Measurements from ENCODE around the gene DSTN. TPM values are rescaled to one million over a fixed set of nuclear protein-coding genes. Genes with fewer than 3 reads are reported as not detected.

Gene DSTN
- total RNA-seq, 1 donor from 2014 or later, result 20.1 TPM

- POLR2A ChIA-PET, result interaction anchor here (0.6 kb wide), 1 partner anchor 15 kb away, joined by 5 read pairs; no protein-coding TSS in a partner anchor
- Mint-ChIP-seq H3K4me3 (no peak overlapping the region), H3K27ac (no peak overlapping the region), H3K36me3 (ENCODE audit: low read depth) (peaks cover 16% of the 10 kb centered on the region), H3K4me1 (peaks cover 10% of the 10 kb centered on the region), H3K9me3 (no peaks in the 10 kb centered on the region), H3K27me3 (no peaks in the 10 kb centered on the region)
- no peak for TF ChIP-seq CTCF (IDR thresholded peaks at IDR 0.05)
- DNase-seq (no peak), ATAC-seq (ENCODE audit: low read depth) (no peak)
- intact Hi-C loops (cut with micrococcal nuclease), result no loop called here
- CTCF ChIA-PET, result no interaction called here
These were observed 72.8 kb downstream of the DSTN start for GRCh38 chr20:17642404-17643269.

DNA sequence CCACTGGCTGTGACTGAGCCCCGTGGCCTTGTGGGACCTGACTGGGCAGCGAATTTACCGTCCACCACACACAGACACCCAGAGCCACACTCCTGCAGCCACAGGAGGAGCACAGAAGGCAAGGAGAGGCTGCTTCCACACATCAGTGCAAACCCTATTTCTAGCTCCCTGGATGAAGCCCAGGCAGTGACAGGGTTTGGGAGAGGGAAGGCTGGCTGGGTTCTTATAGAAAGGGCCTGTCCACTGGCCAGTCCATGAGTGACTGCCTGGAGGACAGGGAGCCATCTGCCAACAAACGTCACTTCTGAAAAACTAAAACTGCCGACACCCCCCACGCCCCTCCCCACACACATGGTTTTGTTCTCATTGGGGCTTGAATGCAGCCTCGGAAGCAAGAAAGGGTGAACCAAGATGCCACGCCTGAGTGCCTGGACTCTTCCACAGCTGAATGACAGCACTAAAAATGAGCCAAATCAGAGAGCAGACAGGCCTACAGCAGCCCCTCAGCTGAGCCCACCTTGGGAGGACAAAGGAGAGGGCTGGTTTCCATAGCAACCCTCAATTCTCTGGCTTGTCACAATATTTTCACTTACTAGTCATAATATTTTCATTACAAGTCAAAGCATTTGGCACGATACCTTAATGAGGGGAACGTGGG, 73.8 kb downstream of the DSTN start:
- Mint-ChIP-seq H3K36me3 (ENCODE audit: low read depth) (peaks cover 16% of the 10 kb centered on the region), H3K27me3 (no peaks in the 10 kb centered on the region), H3K4me1 (peaks cover 17% of the 10 kb centered on the region), H3K27ac (no peak overlapping the region), H3K9me3 (no peaks in the 10 kb centered on the region), H3K4me3 (no peak overlapping the region)
- CTCF ChIA-PET, result no interaction called here
- no peak for TF ChIP-seq CTCF (IDR thresholded peaks at IDR 0.05)
- ATAC-seq (ENCODE audit: low read depth) (no peak), DNase-seq (no peak)
- intact Hi-C loops (cut with micrococcal nuclease), result no loop called here
- POLR2A ChIA-PET, result no interaction called here

GRCh38 chr20:17644451-17644850, 74.6 kb downstream of the DSTN start:
- POLR2A ChIA-PET, result no interaction called here
- CTCF ChIA-PET, result no interaction called here
- Mint-ChIP-seq H3K27ac (no peak overlapping the region), H3K27me3 (no peaks in the 10 kb centered on the region), H3K4me3 (no peak overlapping the region), H3K9me3 (no peaks in the 10 kb centered on the region), H3K36me3 (ENCODE audit: low read depth) (peaks cover 14% of the 10 kb centered on the region), H3K4me1 (peaks cover 24% of the 10 kb centered on the region)
- TF ChIP-seq CTCF (IDR thresholded peaks at IDR 0.05), result no peak
- DNase-seq (no peak), ATAC-seq (ENCODE audit: low read depth) (no peak)
- intact Hi-C loops (cut with micrococcal nuclease), result no loop called here

- no peak for ATAC-seq (ENCODE audit: low read depth)
These were observed 75.1 kb downstream of the DSTN start for GRCh38 chr20:17645010-17645409.

More at GRCh38 chr20:17645010-17645409, 75.1 kb downstream of the DSTN start:
- no peak for TF ChIP-seq CTCF (IDR thresholded peaks at IDR 0.05)
- POLR2A ChIA-PET, result no interaction called here
- no peaks in the 10 kb centered on the region for H3K9me3 Mint-ChIP-seq
- CTCF ChIA-PET, result no interaction called here
- peaks cover 12% of the 10 kb centered on the region for H3K36me3 Mint-ChIP-seq (ENCODE audit: low read depth)
- no peaks in the 10 kb centered on the region for H3K27me3 Mint-ChIP-seq
- no peak overlapping the region for H3K27ac Mint-ChIP-seq
- intact Hi-C loops (cut with micrococcal nuclease), result no loop called here
- peaks cover 26% of the 10 kb centered on the region for H3K4me1 Mint-ChIP-seq
- H3K4me3 Mint-ChIP-seq, result no peak overlapping the region
- DNase-seq, result no peak
